Measurements from ENCODE around the gene MAP3K7CL. TPM values are rescaled to one million over a fixed set of nuclear protein-coding genes. Genes with fewer than 3 reads are reported as not detected.

MAP3K7CL gene
- total and polyA plus RNA-seq, 2 of the 8 experiments (the other 6 are each of a cell fraction or from before 2014, with no cell fraction given), result not detected

DNA sequence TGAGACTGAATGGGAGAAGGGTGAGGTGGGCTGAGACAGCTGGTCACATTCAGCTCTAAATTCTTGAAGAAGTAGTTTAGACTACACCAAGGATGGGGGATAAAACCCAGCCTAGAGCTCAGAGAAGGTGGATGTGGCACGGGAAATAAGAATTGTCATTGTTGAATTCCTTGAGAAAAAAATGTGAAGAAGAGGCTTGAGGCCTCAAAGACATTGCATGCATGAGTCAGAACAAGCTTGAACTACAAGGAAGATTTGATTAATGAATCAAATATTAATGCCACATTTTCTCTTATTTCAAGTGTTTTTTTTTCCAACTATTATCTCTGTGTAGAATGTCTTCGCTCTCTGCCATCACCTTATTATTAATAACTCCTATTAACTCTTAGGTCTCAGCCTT is 58.9 kb downstream of the MAP3K7CL start:
- FAIRE-seq, result no peak
- CTCF ChIA-PET (ENCODE audit: partially characterized antibody), result interaction anchor here (1.1 to 1.6 kb wide), 3 partner anchors 8 to 159 kb away, joined by 3 to 5 read pairs (median 3); no protein-coding TSS in a partner anchor

More for the DNA sequence above, 58.9 kb downstream of the MAP3K7CL start:
- no peak overlapping the region for H3K23ac ChIP-seq (ENCODE audit: insufficient read length)
- TF ChIP-seq, protein P1, sequence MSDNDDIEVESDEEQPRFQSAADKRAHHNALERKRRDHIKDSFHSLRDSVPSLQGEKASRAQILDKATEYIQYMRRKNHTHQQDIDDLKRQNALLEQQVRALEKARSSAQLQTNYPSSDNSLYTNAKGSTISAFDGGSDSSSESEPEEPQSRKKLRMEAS (IDR thresholded peaks at IDR 0.05), result no peak
- no peak for TF ChIP-seq TAF7 (optimal IDR thresholded peaks at IDR 0.05; ENCODE audit: borderline replicate concordance, low read depth, low read length)
- no peak overlapping the region for H4K91ac ChIP-seq (replicated peaks; ENCODE audit: insufficient read length, low read length)
- H4K5ac ChIP-seq (ENCODE audit: insufficient read length, low read depth, low read length), result no peak overlapping the region
- DNase-seq (ENCODE audit: low read depth in 1 of 2, low spot score in 2 of 2), result no peak
- H3K18ac ChIP-seq (ENCODE audit: extremely low read depth, low read length), result no peak overlapping the region
- no peaks in the 10 kb centered on the region for H3K9me3 ChIP-seq (ENCODE audit: insufficient read depth in 2 of 2, low read depth in 1 of 2, low read length in 1 of 2)
- H2BK5ac ChIP-seq (ENCODE audit: low read depth, low read length), result no peak overlapping the region
- peaks cover 0 to 4% (median 0%) of the 10 kb centered on the region in 4 experiments; a peak in 2 of 7 replicates for H3K4me1 ChIP-seq (replicated peaks in 1 of 4; ENCODE audit: control insufficient read depth in 3 of 4, insufficient read depth in 4 of 4, low read length in 3 of 4)
- H3K4me3 ChIP-seq (ENCODE audit: extremely low read depth in 1 of 4, insufficient read depth in 2 of 4, low read depth in 3 of 4, low read length in 4 of 4), result no peak overlapping the region
- H2AFZ ChIP-seq (ENCODE audit: low read length), result no peak overlapping the region
- H3K23me2 ChIP-seq (ENCODE audit: low read depth, low read length), result no peaks in the 10 kb centered on the region
- no peak overlapping the region for H3K4me2 ChIP-seq (ENCODE audit: insufficient read depth in 1 of 2, low read depth in 2 of 2, low read length in 2 of 2)
- H3K4ac ChIP-seq (replicated peaks; ENCODE audit: insufficient read length, low read depth, low read length), result no peak overlapping the region
- no peaks in the 10 kb centered on the region for H3K79me2 ChIP-seq (ENCODE audit: control insufficient read depth in 1 of 2, insufficient read depth in 2 of 2, low read length in 2 of 2)
- no peak overlapping the region for H2BK15ac ChIP-seq (ENCODE audit: low read length)
- POLR2A ChIA-PET (ENCODE audit: partially characterized antibody), result no interaction called here
- no peak overlapping the region for H2BK12ac ChIP-seq (ENCODE audit: low read depth, low read length)
- 88% methylated on average over 2 of the region's 2 CpGs; no CpG with 5 or more reads in 1 of the 2 experiments for WGBS, 2 experiments (ENCODE audit: extremely low coverage in 1 of 2, insufficient coverage in 1 of 2, insufficient read length in 1 of 2, insufficient replicate concordance in 2 of 2, low coverage in 1 of 2, low lambda C conversion rate in 2 of 2, missing lambda C conversion rate in 1 of 2)
- no peaks in the 10 kb centered on the region for H4K20me1 ChIP-seq (replicated peaks in 1 of 2; ENCODE audit: control insufficient read depth in 1 of 2, insufficient read depth in 2 of 2, low read length in 2 of 2)
- H3K79me1 ChIP-seq (ENCODE audit: low read depth, low read length), result no peaks in the 10 kb centered on the region
- no peak overlapping the region for H2BK20ac ChIP-seq (ENCODE audit: low read length)
- no peak overlapping the region for H4K8ac ChIP-seq (ENCODE audit: extremely low read depth, insufficient read depth, low read length)
- no peak overlapping the region for H2BK120ac ChIP-seq (replicated peaks; ENCODE audit: low read depth, low read length)
- no peak overlapping the region for H3K27ac ChIP-seq (ENCODE audit: low read depth, low read length)
- no peak overlapping the region for H3K9ac ChIP-seq (replicated peaks in 1 of 4; ENCODE audit: extremely low read depth in 1 of 4, low read depth in 3 of 4, low read length in 3 of 4)
- H3K36me3 ChIP-seq (ENCODE audit: control insufficient read depth in 2 of 4, insufficient read depth in 4 of 4, low read length in 3 of 4), result no peaks in the 10 kb centered on the region
- no peak overlapping the region for H3K14ac ChIP-seq (ENCODE audit: insufficient read length)
- no peak overlapping the region for H2AK5ac ChIP-seq (ENCODE audit: low read depth, low read length)
- no peak overlapping the region for H3K56ac ChIP-seq (replicated peaks; ENCODE audit: insufficient read length, low read depth, low read length)
- H3K27me3 ChIP-seq (replicated peaks in 1 of 4; ENCODE audit: control insufficient read depth in 3 of 4, extremely low read depth in 1 of 4, insufficient read depth in 3 of 4, low read length in 3 of 4), result peaks cover 0 to 3% (median 0%) of the 10 kb centered on the region in 4 experiments; a peak in 1 of 7 replicates
